Stomach (tissue), 9 donors: ENCODE measurements around the gene FSHR. TPM values are rescaled to one million over a fixed set of nuclear protein-coding genes. Genes with fewer than 3 reads are reported as not detected.

ENCODE experiments used
- DNase-seq, 2 donors: peaks; one replicate each; pipeline versions ENCODE4 v3.0.0 to v3.0.0-alpha.2; 2013 to 2019
- H3K27ac ChIP-seq, 5 donors: fragments of 200-600 bp in 4 of 5; sonication (generic) in 4 of 5; one replicate each; pipeline ENCODE4 v1.5.1; 2013 to 2019; ENCODE audit warnings: mild to moderate bottlenecking in 1 of 5, moderate library complexity in 1 of 5
- H3K27me3 ChIP-seq, 3 donors: fragments of 200-600 bp; sonication (generic); one replicate each; pipeline ENCODE4 v1.5.1; 2017 to 2019; ENCODE audit warnings: mixed run types in 1 of 3
- H3K36me3 ChIP-seq, 4 donors: fragments of 200-600 bp; sonication (generic); 1 replicate in 3 of 4; 2 replicates in 1 of 4; pipeline ENCODE4 v1.5.1; 2016 to 2019
- H3K4me1 ChIP-seq, 4 donors: fragments of 200-600 bp; sonication (generic); one replicate each; pipeline ENCODE4 v1.5.1; 2016 to 2019
- H3K4me3 ChIP-seq, 4 donors: fragments of 200-600 bp; sonication (generic) in 3 of 4; one replicate each; pipeline ENCODE4 v1.5.1; 2016 to 2019; ENCODE audit warnings: mild to moderate bottlenecking in 1 of 4
- H3K9me3 ChIP-seq, 4 donors: fragments of 200-600 bp; sonication (generic); one replicate each; pipeline ENCODE4 v1.5.1; 2016 to 2019
- EP300 ChIP-seq: sonication (generic); formaldehyde crosslinking; IDR thresholded peaks from one replicate; pipeline ENCODE4 v1.6.1; 2017; ENCODE audit warnings: antibody characterized with exemption
- POLR2A ChIP-seq, 4 donors: fragments of 450-650 bp; IDR thresholded peaks; one replicate each; pipeline ENCODE4 v1.6.1; 2016; ENCODE audit warnings: antibody characterized with exemption in 4 of 4, control low read depth in 2 of 4, mild to moderate bottlenecking in 1 of 4, moderate library complexity in 1 of 4
- POLR2AphosphoS5 ChIP-seq, 3 donors: sonication (generic); formaldehyde crosslinking; IDR thresholded peaks; one replicate each; pipeline ENCODE4 v1.6.1; 2016; ENCODE audit warnings: antibody characterized with exemption in 3 of 3
- WGBS, 5 donors: extraction: QIAGEN DNeasy Blood & Tissue Kit in 3 of 5; methylation state at CpG; one replicate each; pipeline versions ENCODE4 v1.1.5 to v1.1.7; 2013 to 2018; 5-methylcytosine and 5-hydroxymethylcytosine counted together
- intact Hi-C: fragments of 100-400 bp; cut with DNase I; formaldehyde crosslinking; loops from one replicate; pipeline ENCODE4 v1.15.1; 2023; ENCODE audit warnings: low total_unique reads
- polyA plus RNA-seq, 3 donors: library from polyadenylated mRNA; stranded (reverse); fragments of 200-250 nt; gene quantifications; one replicate each; pipeline ENCODE4 v1.2.3, GENCODE V29; 2013
- total RNA-seq, 5 donors: library from RNA; depleted of rRNA; stranded (reverse); fragments of >200 nt; gene quantifications; one replicate each; pipeline versions ENCODE4 v1.1.0 to v1.2.3, GENCODE V29; 2014 to 2016
- TF ChIP-seq, protein P1 (sequence below), 7 experiments: fragments of 450-650 bp in 4 of 7; fragments of 200-600 bp in 3 of 7; sonication (generic) in 3 of 7; IDR thresholded peaks; one replicate each; pipeline ENCODE4 v1.5.1; 2016 to 2019; ENCODE audit warnings: antibody characterized with exemption in 7 of 7, control low read depth in 2 of 7, mild to moderate bottlenecking in 1 of 7
- donor health status: healthy with polysubstance abuse.
- donor health status: Bipolar disorder and iron deficiency.
- donor health status: healthy.

FSHR gene
- total and polyA plus RNA-seq, 8 donors = not detected

DNA sequence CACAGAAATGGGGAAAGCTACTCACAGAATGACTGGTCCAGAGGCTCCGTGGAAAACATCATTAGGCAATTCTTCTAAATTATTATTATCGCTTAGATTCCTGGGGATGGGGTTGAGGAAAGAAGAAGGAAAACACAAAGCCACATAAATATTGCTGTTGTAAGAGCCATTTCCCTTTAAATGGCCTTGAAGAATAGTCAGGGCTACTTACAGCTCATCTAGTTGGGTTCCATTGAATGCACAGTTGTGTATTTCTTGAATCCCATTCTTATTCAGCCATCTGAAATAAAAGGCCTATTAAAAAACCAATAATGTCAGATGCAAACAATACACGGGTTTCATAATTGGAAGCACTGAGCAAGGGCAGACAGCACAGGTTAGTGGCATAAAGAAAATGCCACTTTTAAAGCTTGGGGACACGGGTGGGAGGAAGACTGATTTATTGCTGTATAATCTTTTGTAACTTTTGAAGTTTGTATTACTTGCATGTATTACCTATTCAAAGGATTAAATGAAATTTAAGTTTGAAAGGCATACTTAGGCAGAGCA lies 171.4 kb downstream of the FSHR start:
- no peaks in the 10 kb centered on the region for H3K27me3 ChIP-seq
- WGBS, 5 donors = 80 to 86% (median 83%) methylated on average over 4 of the region's 4 CpGs
- H3K27ac ChIP-seq = no peak overlapping the region
- H3K4me3 ChIP-seq = no peak overlapping the region
- no peaks in the 10 kb centered on the region for H3K36me3 ChIP-seq
- H3K9me3 ChIP-seq = no peaks in the 10 kb centered on the region
- intact Hi-C loops = no loop called here
- DNase-seq = no peak
- no peaks in the 10 kb centered on the region for H3K4me1 ChIP-seq
- TF ChIP-seq POLR2A (IDR thresholded peaks at IDR 0.05) = no peak
- no peak for TF ChIP-seq POLR2AphosphoS5 (IDR thresholded peaks at IDR 0.05)
- no peak for TF ChIP-seq EP300
- TF ChIP-seq, protein P1, sequence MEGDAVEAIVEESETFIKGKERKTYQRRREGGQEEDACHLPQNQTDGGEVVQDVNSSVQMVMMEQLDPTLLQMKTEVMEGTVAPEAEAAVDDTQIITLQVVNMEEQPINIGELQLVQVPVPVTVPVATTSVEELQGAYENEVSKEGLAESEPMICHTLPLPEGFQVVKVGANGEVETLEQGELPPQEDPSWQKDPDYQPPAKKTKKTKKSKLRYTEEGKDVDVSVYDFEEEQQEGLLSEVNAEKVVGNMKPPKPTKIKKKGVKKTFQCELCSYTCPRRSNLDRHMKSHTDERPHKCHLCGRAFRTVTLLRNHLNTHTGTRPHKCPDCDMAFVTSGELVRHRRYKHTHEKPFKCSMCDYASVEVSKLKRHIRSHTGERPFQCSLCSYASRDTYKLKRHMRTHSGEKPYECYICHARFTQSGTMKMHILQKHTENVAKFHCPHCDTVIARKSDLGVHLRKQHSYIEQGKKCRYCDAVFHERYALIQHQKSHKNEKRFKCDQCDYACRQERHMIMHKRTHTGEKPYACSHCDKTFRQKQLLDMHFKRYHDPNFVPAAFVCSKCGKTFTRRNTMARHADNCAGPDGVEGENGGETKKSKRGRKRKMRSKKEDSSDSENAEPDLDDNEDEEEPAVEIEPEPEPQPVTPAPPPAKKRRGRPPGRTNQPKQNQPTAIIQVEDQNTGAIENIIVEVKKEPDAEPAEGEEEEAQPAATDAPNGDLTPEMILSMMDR (IDR thresholded peaks at IDR 0.05) = no peak

DNA sequence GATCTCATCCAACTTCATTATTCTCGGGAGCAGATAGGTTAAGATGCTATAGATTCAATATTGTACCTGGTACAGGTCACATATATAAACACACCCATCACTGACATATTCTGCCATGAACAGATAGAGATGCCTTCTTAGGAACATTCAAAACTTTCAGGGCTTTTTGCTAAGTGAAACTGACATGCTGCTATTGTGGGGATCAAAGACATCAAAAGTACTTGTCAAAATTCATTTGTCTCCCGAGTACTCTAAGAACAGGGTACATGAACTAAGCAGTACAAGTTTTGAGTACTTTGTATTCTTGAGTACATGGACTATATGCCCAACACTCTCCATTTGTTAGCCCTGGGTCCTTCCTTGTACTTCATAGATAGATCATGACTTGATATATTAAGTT lies 173.5 kb downstream of the FSHR start:
- no peak overlapping the region for H3K4me3 ChIP-seq
- H3K4me1 ChIP-seq = no peaks in the 10 kb centered on the region
- DNase-seq = no peak
- TF ChIP-seq POLR2A (IDR thresholded peaks at IDR 0.05) = no peak
- TF ChIP-seq EP300 = no peak
- TF ChIP-seq, protein P1 (IDR thresholded peaks at IDR 0.05) = no peak
- no peak for TF ChIP-seq POLR2AphosphoS5 (IDR thresholded peaks at IDR 0.05)
- H3K36me3 ChIP-seq = no peaks in the 10 kb centered on the region
- 89 to 97% (median 90%) methylated on average over 2 of the region's 2 CpGs for WGBS, 5 donors
- no peak overlapping the region for H3K27ac ChIP-seq
- intact Hi-C loops = no loop called here
- H3K9me3 ChIP-seq = no peaks in the 10 kb centered on the region
- H3K27me3 ChIP-seq = no peaks in the 10 kb centered on the region

DNA sequence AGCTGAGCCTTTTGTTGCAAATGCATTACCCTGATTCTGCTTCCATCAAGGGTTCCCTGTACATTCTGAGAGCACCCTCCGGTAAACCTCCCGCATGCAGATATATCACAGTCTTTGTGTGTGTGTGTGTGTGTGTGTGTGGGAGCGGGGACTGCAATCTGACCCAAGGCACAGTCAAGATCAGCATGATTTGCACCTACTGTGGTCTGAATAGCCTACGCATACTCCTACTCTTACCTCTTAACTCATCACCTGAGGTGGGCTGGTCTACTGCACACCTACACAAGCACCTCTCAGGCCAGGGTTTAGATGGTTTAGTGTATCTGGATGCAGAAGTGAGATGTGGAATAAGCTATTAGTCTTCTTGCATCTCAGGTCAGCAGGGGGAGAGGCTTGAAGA lies 174.6 kb downstream of the FSHR start:
- intact Hi-C loops = no loop called here
- H3K4me1 ChIP-seq = no peaks in the 10 kb centered on the region
- WGBS, 5 donors = 94 to 100% (median 96%) methylated on average over 4 of the region's 4 CpGs

DNA sequence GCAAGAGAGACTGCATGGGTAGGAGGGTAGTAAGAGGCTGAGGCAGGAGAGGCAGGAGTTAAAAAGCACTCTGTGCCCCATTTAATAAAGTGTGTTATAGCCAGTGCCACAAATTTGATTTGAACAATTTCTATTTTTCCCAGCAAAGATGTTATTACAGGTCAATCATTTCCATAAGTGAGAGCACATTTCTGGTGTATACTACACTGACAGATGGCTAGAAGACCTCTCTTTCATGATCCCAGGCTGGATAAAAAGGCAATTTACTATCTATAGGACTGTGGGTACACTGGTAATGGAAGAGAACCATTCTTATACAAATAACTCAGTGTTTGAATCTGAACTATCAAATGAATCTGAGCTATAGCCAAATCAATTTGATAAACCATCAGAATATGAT lies 176.2 kb downstream of the FSHR start:
- Histone ChIP-seq H3K4me1 (no peaks in the 10 kb centered on the region), H3K27me3 (no peaks in the 10 kb centered on the region), H3K4me3 (no peak overlapping the region), H3K36me3 (no peaks in the 10 kb centered on the region), H3K27ac (no peak overlapping the region), H3K9me3 (no peaks in the 10 kb centered on the region)
- TF ChIP-seq EP300 (no peak), POLR2AphosphoS5 (IDR thresholded peaks at IDR 0.05) (no peak), POLR2A (IDR thresholded peaks at IDR 0.05) (no peak)
- TF ChIP-seq, protein P1 (IDR thresholded peaks at IDR 0.05) = no peak
- intact Hi-C loops = no loop called here
- DNase-seq = no peak

More for the DNA sequence above, 174.6 kb downstream of the FSHR start:
- H3K27ac ChIP-seq = no peak overlapping the region
- H3K4me3 ChIP-seq = no peak overlapping the region
- TF ChIP-seq POLR2AphosphoS5 (IDR thresholded peaks at IDR 0.05) (no peak), POLR2A (IDR thresholded peaks at IDR 0.05) (no peak), EP300 (no peak)
- TF ChIP-seq, protein P1 (IDR thresholded peaks at IDR 0.05) = no peak
- no peaks in the 10 kb centered on the region for H3K27me3 ChIP-seq
- no peak for DNase-seq
- H3K36me3 ChIP-seq = no peaks in the 10 kb centered on the region
- no peaks in the 10 kb centered on the region for H3K9me3 ChIP-seq
